ENCODE results near the gene OR2C3.
"Not testable (repeated sequence)": the region's sequence is repeated elsewhere in the genome, so short reads cannot be mapped to it uniquely, and the experiment has no call there.

The OR2C3 gene

GRCh38 chr1:247536340-247536739, at the start of gene OR2C3:
Gene OR2C3 (minus strand): TSS chr1:247536440. CDS start chr1:247532511, 3,929 bp downstream.
- DNase-seq (ENCODE audit: low read depth in 2 of 3, low spot score in 1 of 3), result no peak

DNA sequence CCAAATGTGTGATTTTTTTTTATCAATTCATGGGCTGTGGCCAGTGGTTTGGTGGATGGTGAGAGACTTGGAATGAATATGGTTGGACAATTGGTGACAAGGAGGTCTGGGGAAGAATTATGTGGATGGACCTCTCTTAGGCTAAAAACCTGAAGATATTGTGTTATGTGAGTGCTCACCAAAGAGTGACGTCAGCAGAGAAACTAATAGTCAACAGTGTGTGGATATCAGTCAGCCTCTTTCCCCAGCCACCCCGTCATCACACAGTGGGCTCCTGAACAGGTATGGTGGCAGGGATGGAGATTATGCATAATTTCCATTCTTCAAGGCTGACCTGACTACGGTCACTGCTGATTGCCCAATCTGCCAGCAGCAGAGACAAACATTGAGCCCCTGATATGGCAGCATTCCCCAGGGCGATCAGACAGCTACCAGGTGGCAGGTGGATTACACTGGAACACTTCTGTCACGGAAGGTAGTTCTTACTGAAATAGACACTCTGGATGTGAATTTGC, 42.8 kb upstream of the OR2C3 start:
- no peak for DNase-seq (ENCODE audit: low read depth in 2 of 3, low spot score in 1 of 3)

GRCh38 chr1:247576514-247576913, 40.3 kb upstream of the OR2C3 start:
- DNase-seq (ENCODE audit: low read depth in 2 of 3, low spot score in 1 of 3), result no peak

DNA sequence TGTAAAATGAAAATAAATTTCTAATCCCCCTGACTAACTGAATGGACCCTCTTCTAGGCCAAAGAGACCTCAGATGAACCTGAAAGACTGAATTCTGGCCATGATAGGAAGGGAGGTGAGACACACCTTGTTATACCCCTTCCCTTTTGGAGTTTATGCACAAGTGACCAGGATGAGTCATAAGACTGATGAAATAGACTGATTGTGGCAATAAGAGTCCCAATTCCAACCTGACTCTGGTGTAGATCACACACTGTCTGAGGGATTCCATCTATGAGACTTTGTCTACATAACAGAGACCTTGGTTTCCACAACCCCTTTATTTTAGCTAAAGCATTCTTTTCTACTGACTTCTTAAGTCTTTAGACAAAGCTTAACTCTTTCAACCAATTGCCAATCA, 38.4 kb upstream of the OR2C3 start:
- no peak for DNase-seq (ENCODE audit: low read depth in 2 of 3, low spot score in 1 of 3)

- DNase-seq (ENCODE audit: low read depth in 2 of 3, low spot score in 1 of 3), result no peak
Observed at GRCh38 chr1:247574236-247574635, 38.0 kb upstream of the OR2C3 start.

DNA sequence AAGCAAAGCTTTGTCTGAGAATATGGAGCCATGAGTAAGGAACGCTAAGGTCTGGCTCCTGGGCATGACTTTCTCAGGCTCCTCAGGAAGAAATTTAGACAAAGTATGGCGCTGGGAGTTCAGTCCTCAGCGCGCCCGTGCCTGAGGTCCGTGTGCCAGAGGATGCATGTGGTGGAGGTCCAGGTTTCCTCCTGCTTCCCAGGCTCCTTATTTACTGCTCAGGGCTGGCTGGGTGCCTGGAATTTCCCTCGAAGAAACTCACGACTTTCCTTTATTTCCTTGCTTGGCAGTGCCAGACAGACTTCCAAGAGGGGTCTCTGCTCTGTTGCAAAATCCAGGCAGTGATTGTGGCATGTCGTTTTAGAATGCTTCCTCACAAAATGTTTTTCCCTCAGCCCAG, 26.0 kb upstream of the OR2C3 start:
- DNase-seq (ENCODE audit: low read depth in 2 of 3, low spot score in 1 of 3), result no peak

DNA sequence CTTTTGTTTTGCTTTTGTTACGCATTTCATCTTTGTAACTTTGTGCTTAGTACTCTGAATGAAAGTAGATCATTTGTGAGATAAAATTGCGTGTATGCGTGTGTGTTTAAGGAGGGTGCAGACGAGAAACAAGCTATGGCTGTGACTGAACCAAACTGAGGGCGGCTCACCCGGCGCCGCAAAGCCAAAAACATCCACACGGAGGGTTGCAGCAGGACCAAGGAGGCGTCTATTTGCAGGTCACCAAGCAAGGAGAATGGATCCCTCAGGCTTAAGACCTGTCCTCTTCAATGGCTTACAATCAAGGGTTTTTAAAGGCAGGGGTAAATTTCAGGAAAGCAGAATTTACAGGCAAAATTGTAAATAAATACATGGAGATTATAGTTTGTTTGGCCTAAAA, 25.5 kb upstream of the OR2C3 start:
- DNase-seq (ENCODE audit: low read depth in 2 of 3, low spot score in 1 of 3), result no peak

DNA sequence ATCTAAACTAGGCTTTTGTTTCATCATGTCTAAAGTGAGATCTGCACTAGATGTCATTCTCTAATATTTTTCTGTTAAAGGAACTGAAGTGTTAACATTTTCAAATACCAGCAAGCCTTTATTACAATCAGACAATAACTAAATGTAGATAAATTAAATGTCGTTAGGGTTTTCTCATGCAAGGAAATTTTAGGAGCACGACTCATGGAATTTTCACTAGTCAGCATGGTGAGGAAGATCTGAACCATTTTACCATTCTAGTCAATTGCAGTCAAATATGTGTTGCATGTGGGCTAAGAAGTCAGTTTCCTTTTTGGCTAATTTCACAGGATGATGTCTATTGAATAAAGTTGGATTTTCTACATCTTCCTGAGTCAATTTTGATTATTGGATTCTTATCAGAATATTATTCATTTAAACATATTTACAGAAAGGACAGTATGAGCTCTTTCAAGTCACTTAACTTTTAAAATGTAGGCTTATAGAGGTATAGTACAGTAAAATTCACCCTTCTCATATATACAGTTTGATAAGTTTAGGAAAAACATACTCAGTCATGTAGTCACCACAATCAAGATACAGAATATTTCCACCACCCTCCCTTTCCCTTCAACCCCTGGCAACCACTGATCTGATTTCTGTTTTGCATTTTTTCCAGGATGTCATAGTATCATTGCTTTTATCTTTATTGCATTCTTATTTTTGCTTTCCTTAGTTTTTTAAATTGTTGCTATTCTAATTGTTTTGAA, 21.9 kb upstream of the OR2C3 start:
- no peak for DNase-seq (ENCODE audit: low read depth in 2 of 3, low spot score in 1 of 3)

GRCh38 chr1:247552231-247552630, 16.0 kb upstream of the OR2C3 start:
- no peak for DNase-seq (ENCODE audit: low read depth in 2 of 3, low spot score in 1 of 3)

GRCh38 chr1:247551721-247552120, 15.5 kb upstream of the OR2C3 start:
- no peak for DNase-seq (ENCODE audit: low read depth in 2 of 3, low spot score in 1 of 3)

GRCh38 chr1:247548769-247549182, 12.5 kb upstream of the OR2C3 start, which contains the start of gene GCSAML:
Gene GCSAML (plus strand): TSS chr1:247549134. CDS start chr1:247549192, 58 bp downstream.
- no peak for DNase-seq (ENCODE audit: low read depth in 2 of 3, low spot score in 1 of 3)

GRCh38 chr1:247548092-247548491, 11.9 kb upstream of the OR2C3 start:
- no peak for DNase-seq (ENCODE audit: low read depth in 2 of 3, low spot score in 1 of 3)

GRCh38 chr1:247542811-247543210, 6.6 kb upstream of the OR2C3 start:
- DNase-seq (ENCODE audit: low read depth in 2 of 3, low spot score in 1 of 3), result no peak

DNA sequence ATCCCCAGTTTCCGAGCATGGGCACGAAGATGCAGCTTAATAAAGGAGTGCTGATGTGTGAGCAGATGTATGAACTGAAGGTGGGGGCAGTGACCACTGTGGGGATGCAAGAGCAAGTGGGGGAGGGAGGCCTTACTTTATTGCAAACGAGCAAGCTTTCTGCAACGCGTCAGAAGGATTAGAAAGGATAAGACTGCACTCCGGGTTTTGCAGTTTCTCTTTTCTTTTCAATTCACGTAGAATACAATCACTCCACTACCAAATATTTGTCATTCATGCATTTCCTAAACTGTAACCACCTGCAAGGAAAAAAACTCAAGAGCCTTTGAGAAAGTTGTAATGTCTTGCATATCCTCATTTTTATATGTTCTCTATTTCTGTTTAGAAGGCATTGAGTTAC, 4.3 kb upstream of the OR2C3 start:
- DNase-seq (ENCODE audit: low read depth in 2 of 3, low spot score in 1 of 3), result no peak

DNA sequence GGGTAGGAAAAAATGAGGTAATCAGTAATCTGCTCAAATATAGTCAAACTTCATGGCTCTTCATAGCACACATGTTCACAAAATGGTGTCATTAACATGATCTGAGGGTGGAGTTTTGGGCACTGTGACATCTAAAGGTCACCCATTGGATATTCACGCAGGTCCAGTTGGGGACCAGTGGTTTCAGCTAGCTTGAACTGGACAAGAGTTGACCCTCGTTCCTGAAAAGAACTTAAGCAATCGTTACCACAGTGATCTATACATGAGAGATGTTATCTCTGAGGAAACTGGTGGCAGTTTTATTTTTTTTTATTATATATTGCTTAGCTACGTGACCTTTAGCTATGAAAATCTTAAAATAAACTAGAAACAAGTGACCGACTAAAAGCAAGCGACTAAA, 3.0 kb upstream of the OR2C3 start:
- no peak for DNase-seq (ENCODE audit: low read depth in 2 of 3, low spot score in 1 of 3)

GRCh38 chr1:247538561-247538960, 2.3 kb upstream of the OR2C3 start:
- DNase-seq (ENCODE audit: low read depth in 2 of 3, low spot score in 1 of 3), result no peak

GRCh38 chr1:247535402-247535801, 838 bp downstream of the OR2C3 start:
- DNase-seq (ENCODE audit: low read depth in 2 of 3, low spot score in 1 of 3), result no peak

- no peak for DNase-seq (ENCODE audit: low read depth in 2 of 3, low spot score in 1 of 3)
Observed at GRCh38 chr1:247531937-247532336, 4.3 kb downstream of the OR2C3 start.

DNA sequence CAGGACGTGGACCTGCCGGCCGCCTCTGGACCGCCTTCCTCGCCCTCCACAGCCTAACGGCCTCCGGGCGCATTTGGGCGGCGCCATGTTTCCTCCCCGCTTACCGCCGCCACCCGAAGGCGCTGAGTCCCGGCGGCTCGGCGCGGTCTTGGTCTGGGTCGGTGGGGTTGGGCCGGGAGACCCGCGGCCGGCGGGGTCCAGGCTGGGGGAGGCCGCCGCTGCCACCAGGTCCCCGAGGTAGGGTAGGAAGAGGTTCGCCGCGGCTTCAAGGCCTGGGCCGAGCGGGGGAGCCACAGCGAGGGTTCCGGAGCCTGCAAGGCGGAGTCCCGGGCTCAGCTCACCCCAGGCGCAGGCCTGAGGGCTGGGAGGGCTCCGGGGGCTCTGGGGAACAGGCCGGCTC, 5.5 kb downstream of the OR2C3 start:
- DNase-seq (ENCODE audit: low read depth in 2 of 3, low spot score in 1 of 3), result no peak

GRCh38 chr1:247529771-247530355, 6.4 kb downstream of the OR2C3 start:
- DNase-seq (ENCODE audit: low read depth in 2 of 3, low spot score in 1 of 3), result no peak

GRCh38 chr1:247528812-247529474, 7.3 kb downstream of the OR2C3 start:
- no peak for DNase-seq (ENCODE audit: low read depth in 2 of 3, low spot score in 1 of 3)

GRCh38 chr1:247521886-247522285, 14.4 kb downstream of the OR2C3 start:
- DNase-seq (ENCODE audit: low read depth in 2 of 3, low spot score in 1 of 3), result not testable (repeated sequence)

All from stimulated activated CD4-positive, alpha-beta T cell treated with anti-CD3 and anti-CD28 coated beads, Interleukin-12 subunit alpha, Interleukin-12 subunit beta, amount 100 ng/mL, for 48 hours (primary cell).